H1 (cell line): ENCODE data around the gene SIRT3. TPM values are rescaled to one million over a fixed set of nuclear protein-coding genes. Genes with fewer than 3 reads are reported as not detected.

Experiments used
- CTCF ChIA-PET: fragments of 300-600 bp; sonication (Branson Sonifier 250); formaldehyde crosslinking; loops from one replicate; lab custom pipeline; 2021; ENCODE audit not compliant: partially characterized antibody; lab: Charles Lee
- POLR2A ChIA-PET: fragments of 300-600 bp; sonication (Branson Sonifier 250); formaldehyde crosslinking; loops from one replicate; lab custom pipeline; 2021; ENCODE audit warnings: inconsistent platforms; ENCODE audit not compliant: partially characterized antibody; lab: Charles Lee
- DNase-seq, 2 experiments: peaks; one replicate each; pipeline versions ENCODE4 v3.0.0 to v3.0.0-alpha.2; 2010 to 2022; ENCODE audit warnings: low spot score in 2 of 2, low read depth in 1 of 2, mixed read lengths in 1 of 2
- FAIRE-seq: peaks from 2 replicates; lab custom pipeline; 2011; peaks lifted over from hg19 to GRCh38; lab: Jason Lieb, UNC
- H2AFZ ChIP-seq: 2 replicates; pipeline ENCODE4 v1.8.1; 2012; ENCODE audit warnings: low read length, inconsistent platforms
- H2AK5ac ChIP-seq: 2 replicates; pipeline ENCODE4 v1.6.1; 2013; ENCODE audit warnings: low read depth, low read length
- H2BK120ac ChIP-seq: replicated peaks from 2 replicates; pipeline ENCODE3; 2013; ENCODE audit warnings: low read depth, low read length, inconsistent platforms
- H2BK12ac ChIP-seq: 2 replicates; pipeline ENCODE4 v1.6.1; 2013; ENCODE audit warnings: low read depth, low read length
- H2BK15ac ChIP-seq: 2 replicates; pipeline ENCODE4 v1.6.1; 2013; ENCODE audit warnings: low read length
- H2BK20ac ChIP-seq: 2 replicates; pipeline ENCODE4 v1.6.1; 2013; ENCODE audit warnings: low read length
- H2BK5ac ChIP-seq: 2 replicates; pipeline ENCODE4 v1.6.1; 2013; ENCODE audit warnings: low read depth, low read length
- H3K14ac ChIP-seq: 2 replicates; pipeline ENCODE4 v1.6.1; 2013; ENCODE audit warnings: inconsistent platforms; ENCODE audit not compliant: insufficient read length
- H3K18ac ChIP-seq: 2 replicates; pipeline ENCODE4 v1.6.1; 2013; ENCODE audit warnings: low read length; ENCODE audit errors: extremely low read depth
- H3K23ac ChIP-seq: 2 replicates; pipeline ENCODE4 v1.6.1; 2013; ENCODE audit warnings: inconsistent platforms; ENCODE audit not compliant: insufficient read length
- H3K23me2 ChIP-seq: 2 replicates; pipeline ENCODE4 v1.6.1; 2013; ENCODE audit warnings: low read depth, low read length
- H3K27ac ChIP-seq: 2 replicates; pipeline ENCODE4 v1.6.1; 2011; ENCODE audit warnings: low read depth, low read length, inconsistent platforms
- H3K27me3 ChIP-seq, 4 experiments: replicated peaks in 1 of 4; 1 replicate in 1 of 4; 2 replicates in 3 of 4; pipeline versions ENCODE4 v1.6.1 to v1.8.1; 2011 to 2013; ENCODE audit warnings: low read length in 3 of 4, mild to moderate bottlenecking in 3 of 4, inconsistent platforms in 2 of 4, mixed read lengths in 2 of 4, moderate library complexity in 1 of 4; ENCODE audit not compliant: control insufficient read depth in 3 of 4, insufficient read depth in 3 of 4; ENCODE audit errors: extremely low read depth in 1 of 4
- H3K36me3 ChIP-seq, 4 experiments: 2 replicates each; pipeline versions ENCODE4 v1.6.1 to v1.8.1; 2011 to 2013; ENCODE audit warnings: mild to moderate bottlenecking in 4 of 4, low read length in 3 of 4, moderate library complexity in 2 of 4, control low read depth in 1 of 4, inconsistent platforms in 1 of 4; ENCODE audit not compliant: insufficient read depth in 4 of 4, control insufficient read depth in 2 of 4
- H3K4ac ChIP-seq: replicated peaks from 2 replicates; pipeline ENCODE3; 2013; ENCODE audit warnings: low read length, low read depth, mixed read lengths, inconsistent platforms; ENCODE audit not compliant: insufficient read length
- H3K4me1 ChIP-seq, 4 experiments: replicated peaks in 1 of 4; 1 replicate in 1 of 4; 2 replicates in 3 of 4; pipeline versions ENCODE4 v1.6.1 to v1.8.1; 2011 to 2013; ENCODE audit warnings: low read length in 3 of 4, inconsistent platforms in 2 of 4, mixed read lengths in 1 of 4; ENCODE audit not compliant: insufficient read depth in 4 of 4, control insufficient read depth in 3 of 4
- H3K4me2 ChIP-seq, 2 experiments: 2 replicates each; pipeline versions ENCODE4 v1.6.1 to v1.8.1; 2011 to 2013; ENCODE audit warnings: low read depth in 2 of 2, low read length in 2 of 2, control low read depth in 1 of 2, inconsistent platforms in 1 of 2, mild to moderate bottlenecking in 1 of 2; ENCODE audit not compliant: insufficient read depth in 1 of 2
- H3K4me3 ChIP-seq, 4 experiments: fragments of 200-600, 300-600 bp in 1 of 4; sonication (generic), shearing (Covaris generic), sonication (Bioruptor Twin) in 1 of 4; 2 replicates each; pipeline versions ENCODE4 v1.5.1 to v1.8.1; 2011 to 2016; ENCODE audit warnings: low read length in 4 of 4, low read depth in 3 of 4, control low read depth in 2 of 4, inconsistent platforms in 2 of 4, mild to moderate bottlenecking in 2 of 4, mixed read lengths in 1 of 4, moderate library complexity in 1 of 4; ENCODE audit not compliant: insufficient read depth in 2 of 4; ENCODE audit errors: extremely low read depth in 1 of 4
- H3K56ac ChIP-seq: replicated peaks from 2 replicates; pipeline ENCODE3; 2013; ENCODE audit warnings: low read depth, mild to moderate bottlenecking, mixed read lengths, low read length, inconsistent platforms; ENCODE audit not compliant: insufficient read length
- H3K79me1 ChIP-seq: 2 replicates; pipeline ENCODE4 v1.6.1; 2013; ENCODE audit warnings: low read depth, low read length, control low read depth
- H3K79me2 ChIP-seq, 2 experiments: 2 replicates each; pipeline versions ENCODE4 v1.6.1 to v1.8.1; 2012 to 2013; ENCODE audit warnings: low read length in 2 of 2, mild to moderate bottlenecking in 2 of 2, inconsistent platforms in 1 of 2; ENCODE audit not compliant: insufficient read depth in 2 of 2, control insufficient read depth in 1 of 2
- H3K9ac ChIP-seq, 4 experiments: replicated peaks in 1 of 4; 1 replicate in 1 of 4; 2 replicates in 3 of 4; pipeline versions ENCODE4 v1.6.1 to v1.8.1; 2011 to 2013; ENCODE audit warnings: low read depth in 3 of 4, low read length in 3 of 4, control low read depth in 2 of 4, mild to moderate bottlenecking in 2 of 4, moderate library complexity in 2 of 4, inconsistent platforms in 1 of 4; ENCODE audit errors: extremely low read depth in 1 of 4
- H3K9me3 ChIP-seq, 2 experiments: 2 replicates each; pipeline versions ENCODE4 v1.6.1 to v1.8.1; 2012 to 2013; ENCODE audit warnings: mild to moderate bottlenecking in 2 of 2, moderate library complexity in 2 of 2, control low read depth in 1 of 2, inconsistent platforms in 1 of 2, low read depth in 1 of 2, low read length in 1 of 2, mixed read lengths in 1 of 2; ENCODE audit not compliant: insufficient read depth in 2 of 2
- H4K20me1 ChIP-seq, 2 experiments: replicated peaks in 1 of 2; 2 replicates each; pipeline versions ENCODE3 to v1.8.1; 2011 to 2013; ENCODE audit warnings: inconsistent platforms in 2 of 2, low read length in 2 of 2, mild to moderate bottlenecking in 1 of 2; ENCODE audit not compliant: insufficient read depth in 2 of 2, control insufficient read depth in 1 of 2
- H4K5ac ChIP-seq: 2 replicates; pipeline ENCODE4 v1.6.1; 2013; ENCODE audit warnings: low read length, low read depth, mixed read lengths, inconsistent platforms; ENCODE audit not compliant: insufficient read length
- H4K8ac ChIP-seq: 2 replicates; pipeline ENCODE4 v1.8.0; 2013; ENCODE audit warnings: mild to moderate bottlenecking, moderate library complexity, low read length, inconsistent platforms; ENCODE audit not compliant: insufficient read depth; ENCODE audit errors: extremely low read depth
- H4K91ac ChIP-seq: replicated peaks from 2 replicates; pipeline ENCODE3; 2013; ENCODE audit warnings: low read length, mixed read lengths, inconsistent platforms; ENCODE audit not compliant: insufficient read length
- CBX8 ChIP-seq: fragments of 300-800, 300-1000 bp; sonication (generic); IDR thresholded peaks from 2 replicates; pipeline ENCODE4 v1.7.1; 2016; ENCODE audit warnings: low read depth, low read length, borderline replicate concordance
- CHD2 ChIP-seq: IDR thresholded peaks from 2 replicates; pipeline ENCODE4 v1.6.1; 2012; ENCODE audit warnings: low read length, improper control_type of control experiment
- EP300 ChIP-seq, 2 experiments: IDR thresholded peaks; 1 replicate in 1 of 2; 2 replicates in 1 of 2; pipeline ENCODE4 v1.6.1; 2011 to 2012; ENCODE audit warnings: low read depth in 2 of 2, low read length in 2 of 2, mild to moderate bottlenecking in 2 of 2, borderline replicate concordance in 1 of 2, inconsistent platforms in 1 of 2, moderate library complexity in 1 of 2
- GABPA ChIP-seq: IDR thresholded peaks from 2 replicates; pipeline ENCODE4 v1.6.1; 2011; ENCODE audit warnings: mild to moderate bottlenecking, low read length, moderate library complexity, borderline replicate concordance; ENCODE audit not compliant: insufficient read depth
- RFX5 ChIP-seq: IDR thresholded peaks from 2 replicates; pipeline ENCODE4 v1.6.1; 2011; ENCODE audit warnings: low read depth, low read length, improper control_type of control experiment, borderline replicate concordance
- RNF2 ChIP-seq: fragments of 200-900, 300-1000 bp; sonication (generic); IDR thresholded peaks from 2 replicates; pipeline ENCODE4 v1.7.1; 2016; ENCODE audit warnings: borderline replicate concordance, low read depth, mild to moderate bottlenecking, antibody characterized with exemption, low read length; ENCODE audit not compliant: poor library complexity, severe bottlenecking; ENCODE audit errors: missing control alignments
- SP4 ChIP-seq: IDR thresholded peaks from 2 replicates; pipeline ENCODE4 v1.6.1; 2012; ENCODE audit warnings: low read length, inconsistent platforms
- TEAD4 ChIP-seq: IDR thresholded peaks from 2 replicates; pipeline ENCODE4 v1.6.1; 2012; ENCODE audit warnings: low read depth, low read length, inconsistent platforms, mixed read lengths
- ZNF274 ChIP-seq: IDR thresholded peaks from 2 replicates; pipeline ENCODE4 v1.7.0; 2012; ENCODE audit warnings: low read length, borderline replicate concordance; ENCODE audit errors: extremely low read depth
- WGBS, 2 experiments: shearing (Covaris generic) in 1 of 2; methylation state at CpG; one replicate each; pipeline versions ENCODE4 v1.1.6 to v1.1.7; 2013 to 2015; ENCODE audit warnings: low lambda C conversion rate in 2 of 2, mixed read lengths in 2 of 2, inconsistent platforms in 1 of 2, low coverage in 1 of 2, missing lambda C conversion rate in 1 of 2; ENCODE audit not compliant: insufficient replicate concordance in 2 of 2, insufficient coverage in 1 of 2, insufficient read length in 1 of 2; ENCODE audit errors: extremely low coverage in 1 of 2, missing lambda C conversion rate in 1 of 2; 5-methylcytosine and 5-hydroxymethylcytosine counted together
- polyA plus RNA-seq, 7 experiments: library from polyadenylated mRNA; depleted of rRNA in 3 of 7; stranded (reverse) in 5 of 7; unstranded in 2 of 7; fragments of >200 nt in 5 of 7; fragments of 200-250 nt in 2 of 7; gene quantifications; 1 replicate in 5 of 7; 2 replicates in 1 of 7; 4 replicates in 1 of 7; pipeline versions ENCODE4 v1.2.1 to v1.2.3, GENCODE V29; 2011 to 2013; ENCODE audit warnings: missing spikeins in 2 of 7, mixed read lengths in 2 of 7
- total RNA-seq: library from RNA; stranded (reverse); fragmentation: NEBNext Ultra II Directional; extraction: Animal tissue kit (Norgen Biotek cat#: 25700); gene quantifications from 2 replicates; pipeline ENCODE4 v1.2.1, GENCODE V29; 2021
- TF ChIP-seq, protein P1 (sequence below): IDR thresholded peaks from 2 replicates; pipeline ENCODE4 v1.6.1; 2011; ENCODE audit warnings: low read depth, mild to moderate bottlenecking, low read length; ENCODE audit not compliant: insufficient read depth

Gene SIRT3
- total and polyA plus RNA-seq, 2 of the 8 experiments (the other 6 are each of a cell fraction or from before 2014, with no cell fraction given), result 14.3 to 21.6 TPM

DNA sequence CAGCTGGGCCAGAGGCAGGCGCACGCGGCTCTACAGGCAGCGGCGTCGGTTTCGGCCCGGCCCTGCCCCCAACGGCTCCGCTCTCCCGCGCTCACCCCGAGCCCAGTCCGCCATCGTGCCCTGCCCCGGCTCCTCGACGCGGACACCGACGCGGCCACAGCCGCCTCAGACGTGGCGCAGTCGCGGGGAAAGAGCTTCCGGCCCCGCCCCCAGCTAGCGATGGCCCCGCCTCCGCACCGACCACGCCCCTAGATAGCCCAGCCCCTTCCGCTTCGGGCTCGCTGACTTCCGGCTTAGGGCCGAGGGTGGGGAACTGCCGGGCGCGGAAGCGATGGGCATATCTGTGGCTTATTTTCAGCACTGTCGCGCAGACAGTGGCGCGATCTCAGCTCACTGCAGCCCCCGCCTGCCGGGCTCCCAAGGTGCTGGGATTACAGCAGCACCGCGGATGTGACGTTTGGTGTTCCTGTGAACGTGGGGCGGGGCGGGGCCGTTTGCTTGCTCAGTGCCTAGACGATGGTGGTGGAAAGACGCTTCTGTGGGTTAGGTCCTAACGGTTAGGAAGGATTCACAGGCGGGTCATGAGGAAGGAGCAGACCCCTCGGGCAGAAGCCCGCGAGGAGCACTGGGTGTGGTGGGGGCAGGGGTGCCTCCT, 28.8 kb downstream of the SIRT3 start, which contains the start of the genes BET1L and RIC8A:
Gene BET1L (minus strand): TSS at position 192 of the 655 bp plus-strand sequence. CDS start 78 bp downstream, at position 114.
Gene RIC8A (plus strand): TSS at position 501 of the 655 bp plus-strand sequence. CDS start 1,147 bp downstream, outside the sequence.
- Histone ChIP-seq H3K4me1 (peaks cover 0 to 23% (median 9%) of the 10 kb centered on the region in 4 experiments; a peak in 5 of 7 replicates), H3K79me2 (peaks cover 0 to 31% of the 10 kb centered on the region in 2 experiments; a peak in 3 of 4 replicates), H4K20me1 (peaks cover 0 to 34% of the 10 kb centered on the region in 2 experiments), H2BK20ac (no peak within 1 kb of the TSS), H2BK120ac (no peak within 1 kb of the TSS), H3K4ac (peak within 1 kb of the TSS; percentile 50), H3K56ac (peak within 1 kb of the TSS; percentile 78), H3K23me2 (peaks cover 22% of the 10 kb centered on the region), H2BK5ac (peak within 1 kb of the TSS; percentile 75), H3K9ac (peak within 1 kb of the TSS; percentile 73 to 90 (median 74)), H2BK12ac (0 out of 2 replicates have a peak within 1 kb of the TSS, but pooled peaks have one; percentile 52), H2AK5ac (peak within 1 kb of the TSS; percentile 41), H3K79me1 (peaks cover 11% of the 10 kb centered on the region), H4K91ac (peak within 1 kb of the TSS; percentile 48), H3K14ac (no peak within 1 kb of the TSS), H3K23ac (no peak within 1 kb of the TSS), H3K27ac (peak within 1 kb of the TSS; percentile 74), H3K4me2 (peak within 1 kb of the TSS; percentile 97 to 100), H3K36me3 (peaks cover 17 to 38% (median 27%) of the 10 kb centered on the region in 4 experiments; a peak in 7 of 8 replicates), H3K9me3 (no peaks in the 10 kb centered on the region), H2AFZ (no peak within 1 kb of the TSS), H4K5ac (peak within 1 kb of the TSS; percentile 84), H3K18ac (peak within 1 kb of the TSS; percentile 88), H3K27me3 (no peaks in the 10 kb centered on the region), H2BK15ac (no peak within 1 kb of the TSS), H4K8ac (peak within 1 kb of the TSS; percentile 78; the same call in 1 of the 2 replicates), H3K4me3 (peak within 1 kb of the TSS; percentile 85 to 89 (median 87))
- POLR2A ChIA-PET, result interaction anchor here (0.6 to 2.0 kb wide), 16 partner anchors 9 to 337 kb away, joined by 3 to 11 read pairs (median 4); partner anchors contain the start of genes PSMD13 and SIRT3
- DNase-seq, result peak; percentile 86 to 99
- CTCF ChIA-PET, result interaction anchor here (1.0 to 1.3 kb wide), 5 partner anchors 30 to 160 kb away, joined by 3 to 6 read pairs (median 3); no protein-coding TSS in a partner anchor
- FAIRE-seq, result peak; percentile 7
- WGBS, 2 experiments, result 1% methylated on average over 44 of the region's 63 CpGs; no CpG with 5 or more reads in 1 of the 2 experiments
- TF ChIP-seq ZNF274 (no peak), GABPA (peak; percentile 79; the same call in 1 of the 2 replicates), SP4 (peak; percentile 57; the same call in 1 of the 2 replicates), EP300 (IDR thresholded peaks at IDR 0.05; ENCODE audit: borderline replicate concordance in 1 of 2, low read depth in 2 of 2, low read length in 2 of 2) (no peak), TEAD4 (no peak), CHD2 (no peak), CBX8 (no peak), RNF2 (no peak), RFX5 (no peak)
- TF ChIP-seq, protein P1, sequence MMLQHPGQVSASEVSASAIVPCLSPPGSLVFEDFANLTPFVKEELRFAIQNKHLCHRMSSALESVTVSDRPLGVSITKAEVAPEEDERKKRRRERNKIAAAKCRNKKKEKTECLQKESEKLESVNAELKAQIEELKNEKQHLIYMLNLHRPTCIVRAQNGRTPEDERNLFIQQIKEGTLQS, result 0 out of 2 replicates have a peak, but pooled peaks have one; percentile 16
